Kidney capillary endothelial cell (primary cell): ENCODE results near the gene KRTAP13-3.

Experiments used
- DNase-seq: peaks from one replicate; pipeline ENCODE4 v3.0.0-alpha.2; 2018; ENCODE audit warnings: low spot score

KRTAP13-3 gene

GRCh38 chr21:30425826-30426225 is at the start of gene KRTAP13-3:
KRTAP13-3 (minus strand) TSS chr21:30425926; CDS start chr21:30425912, 14 bp downstream.
- DNase-seq, result no peak

DNA sequence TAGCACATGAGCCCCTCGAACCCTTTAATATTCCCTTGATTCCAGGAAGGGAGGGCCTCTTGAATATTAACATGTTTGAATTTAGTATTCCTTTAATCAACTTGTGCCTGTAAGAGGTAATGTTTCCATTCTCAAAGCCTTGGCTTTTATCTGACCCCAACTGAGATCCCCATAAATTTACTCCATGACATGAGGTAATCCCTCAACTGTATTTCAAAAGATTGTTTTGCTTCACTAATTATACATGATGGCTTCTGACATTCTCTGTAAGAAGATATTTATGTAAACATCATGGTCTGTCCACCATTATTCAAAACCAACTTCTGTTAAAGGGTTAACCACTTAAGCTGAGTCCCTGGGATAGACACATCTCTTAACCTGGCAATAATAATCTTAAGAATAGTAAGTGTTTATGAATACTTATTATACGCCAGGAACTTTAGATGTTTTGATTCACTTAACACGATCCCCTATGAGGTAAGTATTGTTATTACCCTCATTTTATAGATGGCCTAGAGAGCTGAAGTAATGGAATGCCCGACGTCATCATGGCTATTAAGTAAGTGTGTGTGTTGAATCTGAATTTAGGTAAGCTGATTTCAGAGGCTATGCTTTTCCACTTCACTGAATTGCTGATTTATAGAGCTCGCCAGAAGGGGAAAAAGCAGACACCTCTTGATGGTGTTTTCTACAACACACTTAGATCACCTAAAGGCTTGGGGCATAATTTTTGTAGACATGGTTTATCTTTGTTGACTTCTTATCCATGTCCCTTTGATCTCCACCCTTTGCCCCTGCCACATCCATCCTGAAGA is 43.4 kb upstream of the KRTAP13-3 start:
- DNase-seq, result no peak

- peak; percentile 1 for DNase-seq
Measured at GRCh38 chr21:30463713-30464112, 38.0 kb upstream of the KRTAP13-3 start.

DNA sequence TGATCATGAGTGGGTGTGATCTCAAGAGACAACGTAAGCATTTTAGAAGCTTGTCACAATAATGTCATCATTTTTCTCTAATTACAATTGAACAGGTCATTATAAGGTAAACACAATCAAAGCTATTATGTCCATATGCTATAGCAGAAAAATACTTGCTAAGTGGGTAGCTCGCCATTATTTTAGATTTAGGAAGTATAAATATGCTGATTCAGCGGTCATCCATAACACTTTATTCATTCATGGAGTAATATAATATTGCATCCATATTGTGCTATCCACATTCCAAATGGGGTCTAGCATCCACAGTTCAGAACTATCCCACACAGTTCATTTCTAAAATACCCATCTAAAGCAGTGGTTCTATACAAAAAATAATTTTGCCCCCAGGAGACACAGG is 22.8 kb upstream of the KRTAP13-3 start:
- DNase-seq, result no peak

DNA sequence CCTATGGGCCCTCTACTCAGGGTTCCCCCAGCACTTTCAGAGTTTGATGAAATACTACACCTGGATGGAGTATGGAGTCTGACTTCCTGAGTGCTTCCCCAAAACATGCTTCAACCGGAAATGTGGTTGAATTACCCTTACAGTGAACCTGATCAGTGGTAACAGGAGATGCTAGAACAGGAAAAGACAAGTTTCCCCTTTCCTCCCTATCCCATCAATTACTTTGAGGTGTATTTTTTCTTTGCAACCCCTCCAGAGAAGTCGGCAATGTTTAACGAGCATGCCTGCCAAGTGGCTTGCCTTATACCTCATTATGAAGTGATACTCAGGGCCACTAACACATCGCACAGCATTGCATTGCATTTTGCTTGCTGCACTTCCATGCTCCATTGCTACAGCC is 21.3 kb upstream of the KRTAP13-3 start:
- no peak for DNase-seq

GRCh38 chr21:30444204-30444603 is 18.5 kb upstream of the KRTAP13-3 start:
- DNase-seq, result no peak

DNA sequence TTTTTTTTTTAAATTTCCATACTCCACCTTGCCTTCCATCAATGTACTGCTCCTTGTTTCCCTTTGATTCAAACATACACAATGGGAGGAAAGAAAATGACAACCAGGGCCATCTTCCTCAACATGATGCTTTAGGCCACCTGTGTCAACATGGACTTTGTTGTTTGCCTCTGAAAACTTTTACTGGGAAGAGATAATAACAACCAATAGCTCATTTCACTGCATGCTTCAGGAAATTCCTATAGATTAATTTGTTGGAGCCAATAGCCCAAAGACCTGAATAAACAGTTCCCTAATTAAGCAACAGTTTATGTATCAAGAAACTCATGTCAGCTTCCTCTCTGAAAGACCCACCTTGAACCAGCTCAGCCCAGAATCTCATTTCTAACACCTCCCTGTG is 17.5 kb upstream of the KRTAP13-3 start:
- DNase-seq, result no peak

- DNase-seq, result no peak
Measured at GRCh38 chr21:30439975-30440374, 14.2 kb upstream of the KRTAP13-3 start, which contains the start of gene KRTAP15-1. KRTAP15-1 (plus strand) TSS chr21:30440275; CDS start chr21:30440328, 53 bp downstream.

GRCh38 chr21:30437010-30437565 is 11.4 kb upstream of the KRTAP13-3 start:
- no peak for DNase-seq

DNA sequence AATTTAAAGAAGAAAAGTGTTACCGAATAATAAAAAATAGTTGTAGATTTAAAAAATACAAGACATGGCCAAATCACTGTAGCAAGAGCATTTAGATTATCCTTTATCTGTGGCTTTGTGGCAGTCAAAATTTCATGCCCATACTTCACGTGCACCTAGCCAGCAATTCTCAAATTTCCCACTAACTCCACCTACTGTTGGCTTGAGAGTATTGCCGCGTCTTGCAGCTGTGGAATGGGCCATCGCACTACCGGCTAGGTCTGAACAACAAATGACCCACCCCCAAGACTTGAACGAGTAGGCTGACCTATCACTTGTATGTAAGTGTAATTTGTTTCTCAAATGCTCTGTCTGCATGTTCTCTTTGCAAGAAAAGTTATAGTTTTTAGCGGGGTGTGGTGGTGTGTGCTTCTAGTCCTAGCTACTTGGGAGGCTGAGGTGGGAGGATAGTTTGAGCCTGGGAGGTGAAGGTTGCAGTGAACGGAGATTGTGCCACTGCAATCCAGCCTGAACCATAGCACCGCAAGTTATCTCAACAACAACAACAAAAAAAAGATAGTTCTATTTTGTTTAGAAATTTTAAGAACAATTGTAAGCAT is 8.4 kb upstream of the KRTAP13-3 start:
- DNase-seq, result peak; percentile 16

- DNase-seq, result no peak
Measured at GRCh38 chr21:30430170-30430655, 4.5 kb upstream of the KRTAP13-3 start, which contains the start of gene KRTAP13-4. KRTAP13-4 (plus strand) TSS chr21:30430220; CDS start chr21:30430276, 56 bp downstream.

GRCh38 chr21:30426731-30427130 is 1.0 kb upstream of the KRTAP13-3 start:
- no peak for DNase-seq

DNA sequence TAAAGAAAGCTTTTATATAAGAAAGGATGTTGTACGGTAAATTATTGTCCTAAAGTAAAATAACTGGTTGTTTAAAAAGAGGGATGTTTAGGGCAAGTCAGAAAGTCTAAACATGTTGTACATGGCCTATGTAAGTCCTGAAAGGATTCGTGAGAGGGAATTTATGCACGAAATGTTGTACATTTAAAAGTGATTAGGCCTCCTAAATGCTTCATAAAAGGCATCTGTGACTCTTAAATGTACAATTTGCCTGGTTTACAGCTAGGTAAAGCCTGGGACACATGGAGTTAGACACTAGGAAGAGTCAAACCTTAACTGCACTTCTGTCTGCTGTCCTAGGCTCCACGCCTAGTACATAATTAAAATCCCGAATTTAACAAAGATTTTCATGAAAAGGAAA is 9.7 kb downstream of the KRTAP13-3 start:
- DNase-seq, result no peak

DNA sequence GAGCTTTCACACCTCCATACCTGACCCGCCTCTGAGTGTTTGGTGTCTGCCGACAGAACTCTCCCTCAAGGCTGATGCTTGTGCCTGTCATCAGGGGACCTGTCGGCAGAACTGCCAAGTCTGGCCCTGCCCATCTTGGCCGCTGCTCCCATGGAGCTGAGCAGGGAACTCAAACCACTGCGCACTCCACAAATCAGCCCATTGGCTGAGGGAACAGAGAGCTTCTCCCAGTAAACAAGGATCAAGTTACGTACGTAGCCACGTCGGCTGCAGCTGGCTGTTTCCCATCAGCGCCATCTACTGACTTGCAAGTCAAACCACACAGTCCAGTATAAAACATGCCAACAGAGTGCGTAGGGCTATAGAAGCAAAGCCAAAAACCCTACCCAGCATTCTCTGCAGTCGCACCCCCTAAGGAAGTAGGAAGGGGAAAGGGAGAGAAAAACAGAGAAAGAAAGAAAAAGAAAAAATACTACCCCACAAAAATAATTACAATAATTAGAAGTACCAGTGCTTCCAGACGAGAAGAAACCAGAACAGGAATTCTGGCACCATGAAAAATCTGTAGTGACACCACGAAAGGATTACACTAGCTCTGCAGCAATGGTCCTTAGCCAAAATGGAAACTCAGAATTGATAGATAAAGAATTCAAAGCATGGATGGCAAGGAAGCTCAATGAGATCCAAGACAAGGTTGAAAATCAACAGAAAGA is 16.8 kb downstream of the KRTAP13-3 start:
- DNase-seq, result no peak

GRCh38 chr21:30395731-30396130 is 30.0 kb downstream of the KRTAP13-3 start, which contains the start of gene KRTAP13-1:
KRTAP13-1 (plus strand) TSS chr21:30396031; CDS start chr21:30396087, 56 bp downstream.
- DNase-seq, result no peak

DNA sequence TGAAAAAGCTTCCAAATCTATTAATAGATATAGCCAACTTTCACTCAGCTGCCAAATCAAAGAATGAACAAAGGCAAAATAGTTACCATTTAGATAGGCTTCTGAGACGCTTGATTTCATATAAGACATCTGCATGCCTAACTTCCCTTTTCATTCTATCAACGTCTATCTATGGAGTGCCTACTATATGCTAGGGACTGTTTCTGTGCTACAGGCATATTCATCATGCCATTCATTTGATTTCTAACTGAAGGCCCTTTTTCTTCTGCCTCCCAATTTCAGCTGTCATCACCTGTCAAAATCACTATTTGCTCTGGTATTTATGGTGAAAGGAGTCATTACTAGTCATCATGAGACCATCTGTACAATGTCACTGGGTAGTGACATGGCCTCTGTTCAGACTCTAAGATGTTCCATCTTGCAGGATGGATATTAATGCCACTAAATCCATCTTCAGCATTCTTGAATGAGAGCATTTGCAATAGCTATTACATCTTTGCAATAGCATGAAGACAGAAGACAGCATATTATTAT is 34.2 kb downstream of the KRTAP13-3 start:
- DNase-seq, result no peak

DNA sequence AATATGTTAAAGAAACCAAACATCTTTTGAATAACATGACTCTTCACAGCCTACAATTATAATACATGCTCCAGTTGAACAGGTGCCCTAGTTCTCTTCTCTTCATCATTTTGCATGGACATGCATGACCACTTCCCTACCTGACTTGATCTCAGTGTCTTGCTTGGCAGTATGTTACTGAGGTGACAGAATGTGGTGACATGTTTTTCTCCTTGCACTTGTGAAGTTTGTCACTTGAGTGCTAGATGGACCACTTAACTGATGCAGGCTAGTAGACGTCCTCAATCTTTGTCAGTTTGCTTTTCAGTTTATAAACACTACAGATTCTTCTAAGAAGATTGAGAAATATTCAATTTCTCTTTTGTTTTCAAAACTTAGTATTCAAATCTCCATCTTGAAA is 43.5 kb downstream of the KRTAP13-3 start:
- no peak for DNase-seq
